ENCODE results near the gene CACUL1.

- TF ChIP-seq, protein P1, sequence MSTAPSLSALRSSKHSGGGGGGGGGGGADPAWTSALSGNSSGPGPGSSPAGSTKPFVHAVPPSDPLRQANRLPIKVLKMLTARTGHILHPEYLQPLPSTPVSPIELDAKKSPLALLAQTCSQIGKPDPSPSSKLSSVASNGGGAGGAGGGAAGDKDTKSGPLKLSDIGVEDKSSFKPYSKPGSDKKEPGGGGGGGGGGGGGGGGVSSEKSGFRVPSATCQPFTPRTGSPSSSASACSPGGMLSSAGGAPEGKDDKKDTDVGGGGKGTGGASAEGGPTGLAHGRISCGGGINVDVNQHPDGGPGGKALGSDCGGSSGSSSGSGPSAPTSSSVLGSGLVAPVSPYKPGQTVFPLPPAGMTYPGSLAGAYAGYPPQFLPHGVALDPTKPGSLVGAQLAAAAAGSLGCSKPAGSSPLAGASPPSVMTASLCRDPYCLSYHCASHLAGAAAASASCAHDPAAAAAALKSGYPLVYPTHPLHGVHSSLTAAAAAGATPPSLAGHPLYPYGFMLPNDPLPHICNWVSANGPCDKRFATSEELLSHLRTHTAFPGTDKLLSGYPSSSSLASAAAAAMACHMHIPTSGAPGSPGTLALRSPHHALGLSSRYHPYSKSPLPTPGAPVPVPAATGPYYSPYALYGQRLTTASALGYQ (CRISPR knock-in tag; IDR thresholded peaks at IDR 0.05): no peak
- TF ChIP-seq PHB2 (IDR thresholded peaks at IDR 0.05; ENCODE audit: partially characterized antibody) (no peak), ZNF20 (CRISPR knock-in tag; IDR thresholded peaks at IDR 0.05) (no peak), CBFB (CRISPR knock-in tag; IDR thresholded peaks at IDR 0.05) (no peak), ZNF232 (CRISPR knock-in tag; IDR thresholded peaks at IDR 0.05; ENCODE audit: borderline replicate concordance) (no peak), EZH2 (conservative IDR thresholded peaks at IDR 0.05; ENCODE audit: low read depth, low read length) (no peak), ZNF431 (CRISPR knock-in tag; IDR thresholded peaks at IDR 0.05; ENCODE audit: borderline replicate concordance, low read depth) (no peak), ZSCAN29 (CRISPR knock-in tag; conservative IDR thresholded peaks at IDR 0.05) (no peak), ZNF512 (CRISPR knock-in tag; IDR thresholded peaks at IDR 0.05) (no peak), ASH2L (IDR thresholded peaks at IDR 0.05; ENCODE audit: insufficient read length, low read depth, low read length) (no peak)
Measured at GRCh38 chr10:118670472-118671124, 84.2 kb downstream of the CACUL1 start.

All from HepG2 (cell line).